Brain microvascular endothelial cell (primary cell): ENCODE results near the gene CAMP.

Source experiments
- DNase-seq: peaks from one replicate; pipeline ENCODE4 v3.0.0-alpha.2; 2020
- H3K27ac ChIP-seq: fragments of 250-450 bp; sonication (Bioruptor Pico); 2 replicates; pipeline ENCODE4 v1.5.1; 2020; ENCODE audit warnings: mild to moderate bottlenecking, moderate library complexity
- H3K27me3 ChIP-seq: fragments of 250-450 bp; sonication (Bioruptor Pico); replicated peaks from 2 replicates; pipeline ENCODE4 v1.5.1; 2020; ENCODE audit warnings: mild to moderate bottlenecking
- H3K36me3 ChIP-seq: fragments of 250-450 bp; sonication (Bioruptor Pico); replicated peaks from 2 replicates; pipeline ENCODE4 v1.5.1; 2020; ENCODE audit warnings: mild to moderate bottlenecking
- H3K4me3 ChIP-seq: 2 replicates; pipeline ENCODE4 v1.5.1; 2011; ENCODE audit warnings: low read depth, mild to moderate bottlenecking, control low read depth, low read length, moderate library complexity
- CTCF ChIP-seq: IDR thresholded peaks from 2 replicates; pipeline ENCODE4 v1.5.1; 2011; ENCODE audit warnings: low read depth, mild to moderate bottlenecking, moderate library complexity, low read length, control low read depth, inconsistent platforms; ENCODE audit errors: missing control alignments
- in situ Hi-C: cut with HindIII; loops from 2 replicates; pipeline ENCODE4 v1.10.0; 2017; ENCODE audit warnings: low sequenced_read_pairs, low pct_ligation_motif_present

CAMP gene

DNA sequence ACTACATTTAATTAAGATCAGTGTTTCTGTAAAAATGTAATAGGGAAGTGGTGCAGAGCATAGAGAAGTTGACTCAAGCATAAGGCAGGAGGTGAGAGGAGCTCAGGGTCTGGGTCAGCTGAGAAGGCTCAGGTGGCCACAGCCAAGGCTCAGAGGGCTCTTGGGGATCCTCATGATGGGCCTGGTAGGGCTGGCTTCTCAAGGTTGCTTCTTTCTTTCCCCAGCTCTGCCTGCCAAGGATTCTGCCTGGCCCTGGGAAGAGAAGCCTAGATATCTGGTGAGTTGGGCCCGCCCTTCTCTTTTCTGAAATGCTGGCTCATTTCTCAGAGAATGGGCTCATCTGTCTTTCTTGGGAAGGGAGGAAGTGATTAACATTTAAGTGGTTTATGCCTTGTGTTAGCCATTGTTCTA, 24.1 kb downstream of the CAMP start:
- Histone ChIP-seq H3K4me3 (no peak overlapping the region), H3K27me3 (no peaks in the 10 kb centered on the region), H3K27ac (no peak overlapping the region), H3K36me3 (no peaks in the 10 kb centered on the region)
- DNase-seq = no peak
- in situ Hi-C loops = no loop called here
- TF ChIP-seq CTCF = no peak

DNA sequence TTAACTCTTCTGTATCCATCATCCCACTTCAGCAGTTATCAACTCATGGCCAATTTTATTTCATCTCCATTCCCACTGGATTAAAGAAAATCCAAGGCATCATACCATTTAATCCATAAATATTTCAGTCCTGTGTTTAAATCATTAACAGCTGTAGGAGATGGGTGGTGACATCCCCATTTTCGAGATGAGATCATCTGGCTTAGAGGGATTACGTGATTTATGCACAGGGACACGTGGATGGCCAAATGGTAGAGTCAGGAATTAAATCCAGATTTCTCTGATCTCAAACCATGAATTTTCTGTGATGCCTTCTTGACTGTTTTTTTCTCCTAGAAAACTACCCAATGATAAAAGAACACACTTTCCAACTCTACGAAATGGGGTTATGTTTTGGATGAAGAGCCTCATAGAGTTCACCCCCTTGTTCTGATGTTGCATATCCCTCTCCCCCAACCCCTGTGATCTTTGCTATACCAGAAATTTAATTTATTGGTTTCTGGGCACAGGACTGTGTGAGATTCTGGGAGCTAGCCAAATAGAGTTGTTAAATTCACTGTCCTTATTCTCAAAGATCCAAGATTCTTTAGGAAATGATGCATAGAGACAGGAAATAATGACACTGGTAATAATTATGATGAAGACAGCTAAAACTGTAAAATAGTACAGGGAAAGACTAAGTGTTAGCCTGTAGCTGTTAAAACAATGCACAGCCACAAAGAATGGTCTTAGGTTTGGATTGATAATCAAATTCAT, 25.0 kb downstream of the CAMP start:
- no peak overlapping the region for H3K4me3 ChIP-seq
- in situ Hi-C loops = no loop called here
- no peak for TF ChIP-seq CTCF
- no peaks in the 10 kb centered on the region for H3K27me3 ChIP-seq
- no peak for DNase-seq
- no peaks in the 10 kb centered on the region for H3K36me3 ChIP-seq
- H3K27ac ChIP-seq = no peak overlapping the region

DNA sequence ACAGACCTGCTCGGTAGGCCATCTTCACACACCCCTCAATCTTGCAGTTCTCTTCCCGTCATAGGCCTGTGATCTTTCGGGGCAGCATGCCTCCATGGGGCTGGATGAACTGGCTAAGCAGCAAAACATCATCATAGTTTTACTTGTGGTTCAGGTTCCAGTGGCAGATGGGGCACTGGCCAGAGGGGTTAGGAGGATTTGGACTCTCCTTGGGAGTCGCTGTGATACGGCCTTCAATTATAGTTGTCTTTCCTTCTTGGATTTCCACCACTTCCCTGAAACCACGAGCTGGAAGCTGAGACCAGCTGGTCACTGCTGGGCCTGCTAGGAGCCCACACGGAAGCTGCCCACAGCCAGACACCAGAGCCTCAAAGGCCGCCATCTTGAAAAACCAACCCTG, 33.3 kb downstream of the CAMP start:
- TF ChIP-seq CTCF = no peak
- Histone ChIP-seq H3K36me3 (no peaks in the 10 kb centered on the region), H3K27ac (no peak overlapping the region), H3K4me3 (no peak overlapping the region), H3K27me3 (no peaks in the 10 kb centered on the region)
- no peak for DNase-seq
- in situ Hi-C loops = loop anchor here (25.0 kb wide), 1 partner anchor 181 kb away; the partner anchor contains the start of genes ATRIP, CCDC51, PLXNB1 and TMA7

DNA sequence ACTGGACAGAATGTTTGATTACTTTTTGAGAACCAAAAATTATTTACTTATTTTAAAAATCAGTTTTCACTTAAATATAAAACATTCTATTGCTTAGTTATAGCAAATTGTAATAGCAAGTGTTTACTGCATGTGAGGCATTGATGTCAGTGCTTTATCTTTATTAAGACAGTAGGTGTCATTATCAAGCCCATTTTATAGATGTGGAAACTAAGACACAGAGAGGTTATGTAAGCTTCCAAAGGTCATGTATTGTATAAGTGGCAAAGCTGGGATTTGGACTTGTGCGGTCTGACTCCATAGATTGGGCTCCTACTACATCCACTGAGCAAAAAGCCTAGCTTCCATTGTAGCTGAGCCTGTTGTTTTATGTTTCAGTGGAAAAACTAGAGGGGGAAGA, 35.2 kb downstream of the CAMP start:
- H3K4me3 ChIP-seq = no peak overlapping the region

GRCh38 chr3:48267782-48268181, 44.5 kb downstream of the CAMP start:
- Histone ChIP-seq H3K36me3 (peaks cover 10% of the 10 kb centered on the region), H3K27me3 (no peaks in the 10 kb centered on the region), H3K4me3 (no peak overlapping the region), H3K27ac (no peak overlapping the region)
- no peak for DNase-seq
- in situ Hi-C loops = loop anchor here (25.0 kb wide), 1 partner anchor 170 kb away; the partner anchor contains the start of genes ATRIP, CCDC51, PLXNB1 and TMA7
- no peak for TF ChIP-seq CTCF

More for the DNA sequence above, 35.2 kb downstream of the CAMP start:
- Histone ChIP-seq H3K27me3 (no peaks in the 10 kb centered on the region), H3K36me3 (no peaks in the 10 kb centered on the region), H3K27ac (no peak overlapping the region)
- no peak for DNase-seq
- TF ChIP-seq CTCF = no peak
- in situ Hi-C loops = loop anchor here (25.0 kb wide), 1 partner anchor 179 kb away; the partner anchor contains the start of genes ATRIP, CCDC51, PLXNB1 and TMA7
